ENCODE data around the gene ABCC8.

DNA sequence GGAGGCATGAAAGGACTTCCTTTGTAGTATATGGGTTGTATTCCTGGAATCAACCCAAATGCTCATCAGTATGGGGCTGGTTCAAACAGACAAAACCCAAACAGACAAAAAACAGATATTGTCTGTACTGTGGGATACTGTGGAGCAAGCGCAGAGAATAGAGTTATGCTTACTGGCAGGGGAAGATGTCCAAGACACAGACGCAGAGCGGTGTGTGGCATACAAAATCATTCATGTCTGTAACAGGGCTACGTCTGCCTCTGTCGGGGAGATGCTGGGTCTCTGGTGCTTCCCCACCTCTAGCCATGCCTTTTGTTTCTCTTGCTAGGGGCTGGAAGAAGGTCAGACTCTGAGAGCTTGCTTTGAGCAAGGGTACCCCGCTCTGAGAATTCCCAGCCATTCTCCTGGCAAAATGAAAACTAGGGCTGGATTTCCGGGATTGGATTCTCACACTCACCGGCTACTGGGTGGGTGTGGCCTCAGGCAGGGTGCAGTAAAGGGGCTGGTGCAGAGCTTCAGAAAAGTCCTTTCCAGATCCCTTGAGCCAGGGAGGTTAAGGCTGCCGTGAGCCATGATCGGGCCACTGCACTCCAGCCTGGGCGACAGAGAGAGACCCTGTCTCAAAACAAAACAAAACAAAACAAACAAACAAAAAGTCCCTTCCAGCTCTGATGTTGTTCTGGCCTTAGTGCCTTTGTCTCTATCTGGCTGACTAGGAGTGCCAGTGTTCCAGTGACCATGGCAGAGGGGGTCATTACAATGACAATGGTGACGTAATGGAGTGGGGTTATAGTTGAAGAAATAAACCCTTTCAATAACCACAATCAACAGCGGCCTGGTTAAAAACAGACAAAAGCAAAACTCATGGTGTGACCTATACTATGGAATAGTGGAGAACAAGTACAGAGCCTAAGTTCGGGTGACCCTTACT lies 2.9 kb upstream of the ABCC8 start:
- TF ChIP-seq ZNF132 (tag by site-specific recombination; IDR thresholded peaks at IDR 0.05; ENCODE audit: borderline replicate concordance) (no peak), ZBTB7A (tag by site-specific recombination; IDR thresholded peaks at IDR 0.05; ENCODE audit: low read depth) (no peak), MZF1 (tag by site-specific recombination; IDR thresholded peaks at IDR 0.05; ENCODE audit: borderline replicate concordance) (no peak), ZNF585B (tag by site-specific recombination; IDR thresholded peaks at IDR 0.05) (no peak), SCRT1 (tag by site-specific recombination; IDR thresholded peaks at IDR 0.05; ENCODE audit: borderline replicate concordance) (no peak), ZSCAN16 (tag by site-specific recombination; IDR thresholded peaks at IDR 0.05) (no peak), ZNF302 (tag by site-specific recombination; IDR thresholded peaks at IDR 0.05; ENCODE audit: low read depth) (no peak), MYNN (tag by site-specific recombination; IDR thresholded peaks at IDR 0.05; ENCODE audit: borderline replicate concordance) (no peak)
- TF ChIP-seq, protein P1, sequence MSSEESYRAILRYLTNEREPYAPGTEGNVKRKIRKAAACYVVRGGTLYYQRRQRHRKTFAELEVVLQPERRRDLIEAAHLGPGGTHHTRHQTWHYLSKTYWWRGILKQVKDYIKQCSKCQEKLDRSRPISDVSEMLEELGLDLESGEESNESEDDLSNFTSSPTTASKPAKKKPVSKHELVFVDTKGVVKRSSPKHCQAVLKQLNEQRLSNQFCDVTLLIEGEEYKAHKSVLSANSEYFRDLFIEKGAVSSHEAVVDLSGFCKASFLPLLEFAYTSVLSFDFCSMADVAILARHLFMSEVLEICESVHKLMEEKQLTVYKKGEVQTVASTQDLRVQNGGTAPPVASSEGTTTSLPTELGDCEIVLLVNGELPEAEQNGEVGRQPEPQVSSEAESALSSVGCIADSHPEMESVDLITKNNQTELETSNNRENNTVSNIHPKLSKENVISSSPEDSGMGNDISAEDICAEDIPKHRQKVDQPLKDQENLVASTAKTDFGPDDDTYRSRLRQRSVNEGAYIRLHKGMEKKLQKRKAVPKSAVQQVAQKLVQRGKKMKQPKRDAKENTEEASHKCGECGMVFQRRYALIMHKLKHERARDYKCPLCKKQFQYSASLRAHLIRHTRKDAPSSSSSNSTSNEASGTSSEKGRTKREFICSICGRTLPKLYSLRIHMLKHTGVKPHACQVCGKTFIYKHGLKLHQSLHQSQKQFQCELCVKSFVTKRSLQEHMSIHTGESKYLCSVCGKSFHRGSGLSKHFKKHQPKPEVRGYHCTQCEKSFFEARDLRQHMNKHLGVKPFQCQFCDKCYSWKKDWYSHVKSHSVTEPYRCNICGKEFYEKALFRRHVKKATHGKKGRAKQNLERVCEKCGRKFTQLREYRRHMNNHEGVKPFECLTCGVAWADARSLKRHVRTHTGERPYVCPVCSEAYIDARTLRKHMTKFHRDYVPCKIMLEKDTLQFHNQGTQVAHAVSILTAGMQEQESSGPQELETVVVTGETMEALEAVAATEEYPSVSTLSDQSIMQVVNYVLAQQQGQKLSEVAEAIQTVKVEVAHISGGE (tag by site-specific recombination; conservative IDR thresholded peaks at IDR 0.05; ENCODE audit: low read depth): no peak
- TF ChIP-seq, protein P2, sequence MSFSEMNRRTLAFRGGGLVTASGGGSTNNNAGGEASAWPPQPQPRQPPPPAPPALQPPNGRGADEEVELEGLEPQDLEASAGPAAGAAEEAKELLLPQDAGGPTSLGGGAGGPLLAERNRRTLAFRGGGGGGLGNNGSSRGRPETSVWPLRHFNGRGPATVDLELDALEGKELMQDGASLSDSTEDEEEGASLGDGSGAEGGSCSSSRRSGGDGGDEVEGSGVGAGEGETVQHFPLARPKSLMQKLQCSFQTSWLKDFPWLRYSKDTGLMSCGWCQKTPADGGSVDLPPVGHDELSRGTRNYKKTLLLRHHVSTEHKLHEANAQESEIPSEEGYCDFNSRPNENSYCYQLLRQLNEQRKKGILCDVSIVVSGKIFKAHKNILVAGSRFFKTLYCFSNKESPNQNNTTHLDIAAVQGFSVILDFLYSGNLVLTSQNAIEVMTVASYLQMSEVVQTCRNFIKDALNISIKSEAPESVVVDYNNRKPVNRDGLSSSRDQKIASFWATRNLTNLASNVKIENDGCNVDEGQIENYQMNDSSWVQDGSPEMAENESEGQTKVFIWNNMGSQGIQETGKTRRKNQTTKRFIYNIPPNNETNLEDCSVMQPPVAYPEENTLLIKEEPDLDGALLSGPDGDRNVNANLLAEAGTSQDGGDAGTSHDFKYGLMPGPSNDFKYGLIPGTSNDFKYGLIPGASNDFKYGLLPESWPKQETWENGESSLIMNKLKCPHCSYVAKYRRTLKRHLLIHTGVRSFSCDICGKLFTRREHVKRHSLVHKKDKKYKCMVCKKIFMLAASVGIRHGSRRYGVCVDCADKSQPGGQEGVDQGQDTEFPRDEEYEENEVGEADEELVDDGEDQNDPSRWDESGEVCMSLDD (tag by site-specific recombination; IDR thresholded peaks at IDR 0.05): no peak
